Suprapubic skin (tissue), 3 donors: Measurements from ENCODE around the gene WNT6.

Source experiments
- POLR2AphosphoS5 ChIP-seq, 3 donors: sonication (generic); formaldehyde crosslinking; IDR thresholded peaks; one replicate each; pipeline ENCODE4 v1.6.1; 2017; ENCODE audit warnings: antibody characterized with exemption in 3 of 3
- TF ChIP-seq, protein P1 (sequence below), 2 donors: fragments of 200-600 bp in 1 of 2; fragments of 450-650 bp in 1 of 2; sonication (generic) in 1 of 2; IDR thresholded peaks; one replicate each; pipeline ENCODE4 v1.5.1; 2016 to 2019; ENCODE audit warnings: antibody characterized with exemption in 2 of 2, mild to moderate bottlenecking in 1 of 2, moderate library complexity in 1 of 2

DNA sequence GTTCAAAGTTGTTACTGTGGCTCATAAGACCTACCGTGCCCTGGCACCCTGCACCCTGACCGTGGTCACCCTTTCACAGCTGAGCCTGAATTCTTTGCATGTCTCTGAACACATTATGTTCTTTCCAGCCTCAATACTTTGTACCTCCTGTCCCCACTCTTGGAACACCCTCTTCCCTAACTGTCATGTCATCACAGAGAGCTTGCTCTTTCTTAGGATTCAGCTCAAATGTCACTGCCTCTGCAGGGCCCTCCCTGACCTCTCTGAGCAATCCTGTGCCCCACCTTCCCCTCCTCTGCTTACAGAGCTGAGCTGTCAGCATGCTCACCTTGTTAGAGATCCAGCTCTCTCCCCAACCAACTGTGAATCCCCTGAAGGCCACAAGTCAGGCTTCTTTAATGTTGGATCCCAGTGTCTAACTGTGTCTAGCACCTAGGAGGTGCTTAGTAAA lies 43.0 kb upstream of the WNT6 start:
- TF ChIP-seq, protein P1, sequence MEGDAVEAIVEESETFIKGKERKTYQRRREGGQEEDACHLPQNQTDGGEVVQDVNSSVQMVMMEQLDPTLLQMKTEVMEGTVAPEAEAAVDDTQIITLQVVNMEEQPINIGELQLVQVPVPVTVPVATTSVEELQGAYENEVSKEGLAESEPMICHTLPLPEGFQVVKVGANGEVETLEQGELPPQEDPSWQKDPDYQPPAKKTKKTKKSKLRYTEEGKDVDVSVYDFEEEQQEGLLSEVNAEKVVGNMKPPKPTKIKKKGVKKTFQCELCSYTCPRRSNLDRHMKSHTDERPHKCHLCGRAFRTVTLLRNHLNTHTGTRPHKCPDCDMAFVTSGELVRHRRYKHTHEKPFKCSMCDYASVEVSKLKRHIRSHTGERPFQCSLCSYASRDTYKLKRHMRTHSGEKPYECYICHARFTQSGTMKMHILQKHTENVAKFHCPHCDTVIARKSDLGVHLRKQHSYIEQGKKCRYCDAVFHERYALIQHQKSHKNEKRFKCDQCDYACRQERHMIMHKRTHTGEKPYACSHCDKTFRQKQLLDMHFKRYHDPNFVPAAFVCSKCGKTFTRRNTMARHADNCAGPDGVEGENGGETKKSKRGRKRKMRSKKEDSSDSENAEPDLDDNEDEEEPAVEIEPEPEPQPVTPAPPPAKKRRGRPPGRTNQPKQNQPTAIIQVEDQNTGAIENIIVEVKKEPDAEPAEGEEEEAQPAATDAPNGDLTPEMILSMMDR (IDR thresholded peaks at IDR 0.05) = no peak
- no peak for TF ChIP-seq POLR2AphosphoS5 (IDR thresholded peaks at IDR 0.05)
